GM11168 (cell line): ENCODE results near the gene UGT1A6.
"Not testable (repeated sequence)": the region's sequence is repeated elsewhere in the genome, so short reads cannot be mapped to it uniquely, and the experiment has no call there.

ENCODE experiments used
- in situ Hi-C: fragments of 300-500 bp; cut with MboI; formaldehyde crosslinking; loops from one replicate; pipeline ENCODE4 v1.12.0; 2022; ENCODE audit warnings: low sequenced_read_pairs; ENCODE audit not compliant: unreplicated experiment

Gene UGT1A6

DNA sequence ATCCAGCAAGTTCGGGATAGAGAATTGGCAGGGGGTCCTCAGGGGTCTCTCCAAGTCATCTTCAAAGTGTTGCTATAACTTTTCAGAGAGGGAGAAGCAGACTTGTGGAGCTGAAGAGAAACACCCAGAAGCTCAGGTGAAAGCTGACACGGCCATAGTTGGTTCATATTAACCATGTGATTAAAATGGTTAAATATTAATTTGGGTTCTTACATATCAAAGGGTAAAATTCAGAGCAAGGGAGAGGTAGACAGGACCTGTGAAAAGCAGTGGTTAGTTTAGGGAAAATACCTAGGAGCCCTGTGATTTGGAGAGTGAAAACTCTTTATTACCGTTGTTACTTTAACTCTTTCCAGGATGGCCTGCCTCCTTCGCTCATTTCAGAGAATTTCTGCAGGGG lies at the start of gene UGT1A6:
Gene UGT1A6 (plus strand): TSS at position 243 of the 400 bp plus-strand sequence. CDS start 115 bp downstream, at position 358.
- in situ Hi-C loops: no loop called here

DNA sequence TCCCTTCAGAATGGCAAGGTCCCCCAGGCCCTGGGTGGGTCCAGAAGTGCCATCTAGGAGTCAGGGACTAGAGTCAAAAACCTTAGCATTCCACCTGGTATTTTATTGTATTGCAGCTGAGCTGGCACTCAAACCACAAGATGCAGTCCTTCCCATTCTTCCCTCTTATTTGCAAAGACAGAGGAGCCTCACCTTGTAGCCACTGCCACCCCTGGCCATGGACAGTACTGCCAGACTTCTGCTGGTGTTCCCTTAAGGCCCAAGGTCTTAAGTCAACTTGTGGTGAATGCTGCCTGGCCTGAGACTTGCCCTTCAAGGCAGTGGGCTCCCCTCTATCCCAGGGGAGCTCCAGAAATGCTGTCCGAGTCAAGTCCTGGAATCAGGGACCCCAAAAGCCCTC lies 49.6 kb upstream of the UGT1A6 start:
- in situ Hi-C loops: no loop called here

DNA sequence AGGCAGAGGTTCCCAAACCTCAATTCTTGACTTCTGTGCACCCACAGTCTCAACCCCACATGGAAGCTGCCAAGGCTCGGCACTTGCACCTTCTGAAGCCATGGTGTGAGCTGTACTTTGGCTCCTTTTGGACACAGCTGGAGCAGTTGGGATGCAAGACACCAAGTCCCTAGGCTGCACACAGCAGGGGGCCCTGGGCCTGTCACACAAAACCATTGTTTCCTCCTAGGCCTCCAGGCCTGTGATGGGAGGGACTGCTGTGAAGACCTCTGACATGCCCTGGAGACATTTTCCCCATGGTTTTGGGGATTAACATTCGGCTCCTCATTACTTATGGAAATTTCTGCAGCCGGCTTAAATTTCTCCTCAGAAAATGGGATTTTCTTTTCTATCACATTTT lies 46.7 kb upstream of the UGT1A6 start:
- in situ Hi-C loops: not testable (repeated sequence)

DNA sequence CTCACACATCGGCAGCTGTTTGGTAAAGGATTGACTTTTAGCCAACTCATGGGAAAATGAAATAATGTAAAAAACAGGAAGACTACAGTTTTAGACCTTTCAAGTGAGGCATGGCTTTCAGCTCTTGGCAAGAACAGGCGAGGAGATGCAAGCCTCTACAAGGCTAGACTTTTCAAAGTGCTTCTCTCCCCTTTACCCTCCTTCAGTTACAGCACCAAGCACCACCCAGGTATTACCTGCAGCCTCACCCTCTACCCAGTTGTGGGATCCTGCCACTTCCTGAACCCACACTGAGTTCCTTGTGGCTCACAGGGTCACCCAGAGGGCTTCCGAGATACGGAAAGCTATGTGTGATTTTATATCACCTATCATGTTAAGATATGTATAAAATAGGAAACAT lies 41.7 kb upstream of the UGT1A6 start:
- in situ Hi-C loops: no loop called here

DNA sequence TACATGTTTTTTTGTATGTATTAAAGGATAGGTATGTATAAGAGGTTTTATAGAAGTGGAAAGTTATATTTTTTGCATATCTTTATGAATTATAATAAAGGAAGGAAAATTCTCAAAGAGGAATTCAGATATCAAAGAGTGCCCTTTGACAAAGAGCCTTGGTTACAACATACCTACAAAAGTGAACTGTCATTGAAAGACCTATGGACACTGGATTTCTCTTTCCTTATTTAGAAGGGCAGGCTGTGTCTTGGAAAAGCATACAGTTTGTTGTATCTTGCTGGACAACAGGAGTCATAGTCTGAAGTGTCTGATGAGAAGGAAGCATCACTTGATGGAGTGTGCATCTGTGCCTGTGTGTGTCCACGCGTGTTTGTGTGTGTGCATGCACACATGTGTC lies 41.3 kb upstream of the UGT1A6 start:
- in situ Hi-C loops: no loop called here

DNA sequence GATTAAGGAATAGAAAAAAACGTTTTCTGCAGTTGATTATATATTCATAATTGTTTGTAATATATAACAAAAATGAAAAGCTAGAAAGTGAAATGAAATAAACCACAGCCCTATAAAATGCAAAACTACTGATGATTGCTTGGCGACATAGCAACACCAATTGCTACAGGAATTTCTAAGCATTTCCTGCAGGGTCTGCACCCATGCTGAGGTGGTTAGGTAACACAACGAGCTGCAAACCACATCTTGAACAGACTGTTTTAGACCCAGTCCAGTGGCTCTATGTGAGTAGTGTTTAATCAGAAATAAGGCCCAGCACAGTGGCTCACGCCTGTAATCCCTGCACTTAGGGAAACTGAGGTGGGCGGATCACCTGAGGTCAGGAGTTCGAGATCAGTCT lies 38.2 kb upstream of the UGT1A6 start:
- in situ Hi-C loops: no loop called here

DNA sequence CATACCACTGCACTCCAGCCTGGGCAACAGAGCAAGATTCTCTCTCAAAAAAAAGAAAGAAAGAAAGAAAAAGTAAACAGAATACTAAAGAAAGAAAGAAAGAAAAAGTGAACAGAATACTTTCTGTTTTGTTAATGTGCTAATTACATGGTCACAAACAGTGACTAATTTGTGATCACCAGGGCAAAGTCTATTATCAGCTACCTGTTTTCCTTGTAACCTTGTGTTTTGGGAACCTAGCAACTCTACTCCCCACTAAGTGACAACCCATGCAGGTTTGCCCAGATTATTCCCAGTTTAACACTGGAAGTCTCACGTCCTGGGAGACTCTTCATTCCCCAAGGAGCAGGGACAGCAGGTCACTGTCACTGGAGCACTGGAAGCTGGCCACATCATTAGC lies 37.6 kb upstream of the UGT1A6 start:
- in situ Hi-C loops: no loop called here

DNA sequence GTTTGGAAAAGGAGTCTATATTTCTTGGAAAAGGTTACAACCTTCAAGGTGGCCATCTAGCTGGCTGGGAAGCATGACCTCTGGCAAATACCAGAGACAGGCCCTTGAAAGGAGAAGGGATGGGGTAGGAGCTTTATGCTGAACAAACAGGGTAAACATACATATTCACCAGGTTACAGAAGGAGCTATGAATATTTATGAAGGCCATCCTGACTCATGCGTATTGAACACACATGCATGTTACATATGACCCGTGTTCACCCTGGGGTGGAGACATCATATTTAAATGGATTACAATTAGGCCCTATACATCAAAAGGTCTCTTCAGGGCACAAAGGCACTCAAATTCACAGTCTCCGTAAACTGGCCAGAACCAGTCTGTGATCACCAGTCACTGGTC lies 36.7 kb upstream of the UGT1A6 start:
- in situ Hi-C loops: not testable (repeated sequence)

DNA sequence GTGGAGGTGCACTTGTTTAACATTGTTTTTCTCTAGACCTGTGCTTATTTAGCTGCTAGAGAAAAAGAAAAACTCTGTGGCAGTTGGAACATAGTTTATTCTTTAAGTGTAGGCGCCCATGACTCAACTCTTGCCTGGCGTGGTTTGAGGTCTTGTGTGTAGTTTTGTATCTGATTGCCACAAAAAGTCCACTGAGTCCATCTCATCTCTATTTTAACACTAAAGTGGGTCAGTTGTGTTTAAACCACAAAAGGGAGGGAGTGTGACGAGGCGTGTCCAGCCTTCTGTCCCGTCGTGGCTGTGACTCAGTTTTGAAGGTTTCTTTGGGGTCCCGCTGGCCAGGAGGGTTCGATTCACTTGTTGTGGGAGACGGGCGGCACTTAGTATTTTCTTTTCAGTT lies 36.2 kb upstream of the UGT1A6 start:
- in situ Hi-C loops: no loop called here

DNA sequence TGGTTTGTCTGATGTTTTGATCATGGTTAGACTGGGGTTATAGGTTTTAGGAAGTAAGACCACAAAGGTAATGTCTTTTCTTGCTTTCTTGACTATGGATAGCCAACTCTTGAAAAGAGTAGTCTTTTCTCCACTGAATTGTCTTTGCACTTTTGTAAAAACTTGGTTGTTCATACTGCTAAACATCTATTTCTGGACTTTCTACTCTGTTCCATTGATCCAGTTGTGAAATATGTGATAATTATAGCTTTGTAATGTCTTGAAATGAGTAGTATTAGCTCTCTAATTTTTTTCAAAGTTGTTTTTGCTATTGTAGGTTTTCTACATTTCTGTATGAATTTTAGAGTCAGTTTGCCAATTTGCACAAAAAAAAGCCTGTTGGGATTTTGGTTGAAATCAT lies 34.1 kb upstream of the UGT1A6 start:
- in situ Hi-C loops: no loop called here

DNA sequence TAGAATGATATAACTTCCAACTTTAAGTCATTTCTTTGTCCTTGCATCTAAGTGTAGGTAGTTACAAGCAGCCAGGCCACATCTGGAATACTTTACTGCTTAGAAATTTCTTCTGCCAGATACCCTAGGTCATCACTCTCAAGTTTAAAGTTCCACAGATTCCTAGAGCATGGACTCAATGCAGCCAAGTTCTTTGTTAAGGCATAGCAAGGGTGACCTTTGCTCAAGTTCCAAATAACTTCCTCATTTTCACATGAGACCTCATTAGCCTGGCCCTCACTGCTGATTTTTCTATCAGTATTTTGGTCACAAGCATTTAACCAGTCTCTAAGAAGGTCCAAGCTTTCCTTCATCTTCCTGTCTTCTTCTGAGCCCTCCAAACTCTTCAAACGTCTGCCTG lies 28.8 kb upstream of the UGT1A6 start:
- in situ Hi-C loops: no loop called here

DNA sequence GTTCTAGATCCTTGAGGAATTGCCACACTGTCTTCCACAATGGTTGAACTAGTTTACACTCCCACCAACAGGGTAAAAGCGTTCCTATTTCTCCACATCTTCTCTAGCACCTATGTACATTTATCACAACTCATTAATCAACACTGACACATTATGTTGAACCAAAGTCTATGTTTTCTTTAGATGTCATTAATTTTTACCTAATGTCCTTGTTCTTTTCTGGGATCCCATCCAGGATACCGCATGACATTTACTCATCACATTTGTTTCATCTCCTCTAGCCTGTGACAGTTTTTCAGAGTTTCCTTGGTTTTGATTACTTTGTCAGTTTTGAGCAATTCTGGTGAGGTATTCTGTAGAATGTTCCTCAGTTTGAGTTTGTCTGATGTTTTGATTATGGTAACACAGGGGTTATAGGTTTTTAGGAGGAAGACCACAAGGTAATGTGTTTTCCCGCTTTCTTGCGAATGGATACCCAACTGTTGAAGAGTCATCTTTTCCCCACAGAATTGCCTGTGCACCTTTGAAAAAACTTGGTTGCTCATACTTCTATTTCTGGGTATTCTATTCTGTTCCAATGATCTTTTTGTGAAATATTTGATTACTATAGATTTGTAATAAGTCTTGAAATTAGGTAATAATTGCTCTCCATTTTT lies 24.0 kb upstream of the UGT1A6 start:
- in situ Hi-C loops: no loop called here

DNA sequence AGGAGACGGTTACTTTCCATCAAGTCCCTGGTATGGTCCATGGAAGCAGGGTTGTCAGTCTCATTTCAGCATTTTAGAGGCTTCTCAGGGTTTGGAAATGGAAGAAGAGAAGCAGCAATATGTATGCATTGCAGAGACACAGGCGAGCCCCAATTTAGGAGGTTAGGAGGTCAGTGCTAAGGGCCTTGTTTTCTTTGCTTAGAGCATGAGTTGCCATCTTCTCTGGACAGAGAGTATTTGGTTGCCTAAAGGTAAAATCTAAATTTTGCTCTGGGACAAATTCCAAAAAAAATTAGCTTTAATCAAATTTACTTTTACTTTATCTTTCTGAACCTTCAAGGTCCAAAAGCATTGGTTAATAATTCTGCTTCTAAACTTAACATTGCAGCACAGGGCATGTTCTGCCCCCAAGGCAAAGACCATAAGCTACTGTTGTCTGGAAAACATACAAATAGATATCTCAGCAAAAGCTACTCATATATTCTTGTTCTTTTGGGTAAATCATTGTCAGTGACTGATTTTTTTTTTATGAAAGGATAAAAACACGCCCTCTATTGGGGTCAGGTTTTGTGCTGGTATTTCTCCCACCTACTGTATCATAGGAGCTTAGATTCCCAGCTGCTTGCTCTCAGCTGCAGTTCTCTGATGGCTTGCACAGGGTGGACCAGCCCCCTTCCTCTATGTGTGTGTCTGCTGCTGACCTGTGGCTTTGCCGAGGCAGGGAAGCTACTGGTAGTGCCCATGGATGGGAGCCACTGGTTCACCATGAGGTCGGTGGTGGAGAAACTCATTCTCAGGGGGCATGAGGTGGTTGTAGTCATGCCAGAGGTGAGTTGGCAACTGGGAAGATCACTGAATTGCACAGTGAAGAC lies 21.2 kb upstream of the UGT1A6 start, which contains the start of gene UGT1A9:
Gene UGT1A9 (plus strand): TSS at position 609 of the 872 bp plus-strand sequence. CDS start 37 bp downstream, at position 646.
- in situ Hi-C loops: no loop called here

DNA sequence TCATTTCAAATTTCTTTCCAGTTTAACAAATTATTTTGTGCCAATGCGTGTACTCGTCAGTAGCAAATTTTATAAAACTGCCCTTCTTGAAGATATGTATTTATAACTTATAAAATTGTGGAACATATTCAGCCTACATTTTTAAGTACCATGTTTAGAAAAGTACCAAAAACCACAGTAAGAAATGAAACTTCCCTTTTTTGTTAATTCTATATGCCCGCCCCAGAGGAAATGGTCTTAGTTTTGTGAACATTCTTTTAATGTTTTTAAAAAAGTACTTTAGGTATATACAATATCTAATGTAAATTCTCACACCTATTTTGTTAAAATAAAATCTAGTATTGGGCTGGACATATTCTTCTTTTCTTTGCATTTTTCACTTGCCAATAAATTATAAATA lies 19.8 kb upstream of the UGT1A6 start:
- in situ Hi-C loops: no loop called here

DNA sequence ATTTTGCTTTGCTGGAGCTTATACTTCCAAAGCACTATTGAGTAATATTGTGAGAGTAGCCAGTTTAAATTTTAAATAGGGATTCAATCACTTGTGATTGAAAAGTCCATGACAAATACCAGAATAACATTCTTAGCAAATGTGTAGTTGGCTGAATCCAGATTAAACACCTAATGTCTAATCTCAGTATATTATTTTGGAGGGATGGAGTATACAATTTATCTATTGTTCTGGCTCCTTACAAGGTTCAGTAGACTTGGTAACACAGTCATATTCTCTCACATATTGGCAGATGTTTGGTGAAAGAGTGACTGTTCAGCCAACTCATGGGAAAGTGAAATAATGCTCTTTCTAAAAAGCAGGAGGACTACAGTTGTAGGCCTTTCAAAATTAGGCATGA lies 18.8 kb upstream of the UGT1A6 start:
- in situ Hi-C loops: no loop called here

DNA sequence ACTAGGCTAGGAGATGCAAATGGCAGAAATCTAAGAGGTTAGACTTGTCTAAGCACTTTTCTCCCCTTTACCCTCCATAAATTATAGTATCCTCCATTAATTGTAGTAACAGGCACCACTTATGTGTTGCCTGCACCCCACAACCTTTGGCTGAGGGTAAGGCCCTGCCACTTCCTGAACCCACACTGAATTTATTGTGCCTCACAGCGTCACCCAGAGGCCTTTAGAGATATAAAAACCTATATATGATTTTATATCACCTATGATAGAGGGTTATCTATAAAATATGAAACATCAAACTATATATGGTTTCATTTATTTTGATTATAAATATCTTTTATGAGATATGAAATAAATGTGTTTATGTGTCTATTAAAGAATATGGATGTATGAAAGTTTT lies 18.4 kb upstream of the UGT1A6 start:
- in situ Hi-C loops: no loop called here

DNA sequence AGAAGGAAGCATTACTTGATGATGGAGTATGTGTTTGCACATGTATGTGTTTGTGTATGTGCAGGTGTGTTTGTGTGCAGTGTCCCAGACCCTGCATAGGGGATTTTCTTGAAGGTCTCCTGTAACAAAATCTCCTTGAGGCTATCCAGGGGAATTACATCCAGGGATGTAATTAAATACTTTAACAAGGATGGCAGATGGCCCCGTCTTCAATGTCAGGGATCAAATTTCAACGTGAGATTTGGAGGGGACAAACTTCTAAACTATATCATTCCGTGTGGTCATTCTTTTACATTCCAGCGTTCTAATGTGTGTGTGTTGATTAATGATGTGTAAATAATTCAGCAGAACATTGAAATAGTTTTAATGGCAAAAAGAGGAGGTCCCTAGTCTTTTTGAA lies 17.7 kb upstream of the UGT1A6 start:
- in situ Hi-C loops: no loop called here

DNA sequence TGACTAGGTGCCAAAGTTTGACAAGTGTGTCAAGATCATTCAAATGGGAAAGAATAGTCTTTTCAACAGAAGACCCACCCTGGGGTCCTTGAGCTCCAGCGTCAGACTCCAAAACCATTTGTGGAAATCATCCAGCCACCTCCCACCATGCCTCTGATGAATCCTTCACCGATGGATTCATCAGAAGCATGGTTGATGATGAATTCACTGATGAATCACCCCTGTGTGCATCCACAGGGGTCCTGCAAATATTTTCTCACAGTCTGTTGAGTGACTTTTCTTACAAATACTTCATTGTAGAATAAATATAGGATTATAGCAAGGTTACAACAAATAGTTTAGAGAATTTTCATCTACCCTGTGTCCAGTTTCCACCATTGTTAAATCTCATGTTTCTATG lies 16.6 kb upstream of the UGT1A6 start:
- in situ Hi-C loops: no loop called here

DNA sequence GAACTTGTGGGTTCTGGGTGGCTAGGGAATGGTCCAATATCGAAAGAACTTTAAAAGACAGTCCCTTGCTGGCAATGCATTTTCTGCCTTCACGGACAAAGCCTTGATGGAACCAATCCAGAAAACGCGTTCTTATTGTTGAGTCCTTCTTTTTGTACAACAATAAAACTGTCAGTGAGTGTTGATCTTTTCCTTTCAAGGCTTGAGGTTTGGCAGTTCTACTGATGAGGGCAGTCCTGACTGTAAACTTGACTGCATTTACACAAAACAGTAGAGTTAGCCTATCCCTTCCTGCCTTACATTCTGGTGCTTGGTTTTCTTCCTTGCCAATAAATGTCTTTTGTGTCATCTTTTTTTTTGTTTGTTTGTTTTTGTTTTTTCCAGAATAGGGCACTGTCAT lies 13.5 kb upstream of the UGT1A6 start:
- in situ Hi-C loops: no loop called here

DNA sequence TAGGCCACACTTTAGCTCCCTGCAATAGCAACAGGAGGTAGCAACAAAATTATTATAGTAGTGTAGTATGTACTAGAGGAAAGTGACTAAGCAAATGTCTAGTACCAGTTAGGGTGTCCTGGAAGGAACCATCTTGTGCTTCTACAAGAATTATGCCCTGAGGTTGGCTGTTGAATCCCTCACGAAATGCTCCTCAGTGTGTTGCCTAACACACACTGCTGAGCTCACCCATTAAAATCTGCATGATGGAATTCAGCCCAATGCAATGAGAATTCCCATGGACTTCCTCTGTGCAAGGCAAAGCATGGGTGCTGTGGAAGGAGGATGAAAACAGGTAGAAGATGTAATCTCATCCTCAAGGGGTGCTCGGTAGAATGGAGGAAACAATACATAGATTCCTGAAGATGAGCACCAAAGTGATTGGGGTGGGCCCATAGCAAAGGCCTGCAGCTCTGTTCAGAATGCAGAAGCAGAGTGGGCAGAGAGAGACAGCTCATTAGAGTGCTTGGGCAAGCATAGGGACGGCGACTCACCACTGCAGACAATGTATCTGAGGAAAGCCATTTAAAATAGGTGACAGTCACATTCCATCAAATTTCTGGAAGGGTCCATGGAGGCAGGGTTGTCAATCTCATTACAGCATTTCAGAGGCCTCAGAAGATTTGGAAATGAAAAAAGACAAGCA lies 12.2 kb upstream of the UGT1A6 start:
- in situ Hi-C loops: no loop called here

DNA sequence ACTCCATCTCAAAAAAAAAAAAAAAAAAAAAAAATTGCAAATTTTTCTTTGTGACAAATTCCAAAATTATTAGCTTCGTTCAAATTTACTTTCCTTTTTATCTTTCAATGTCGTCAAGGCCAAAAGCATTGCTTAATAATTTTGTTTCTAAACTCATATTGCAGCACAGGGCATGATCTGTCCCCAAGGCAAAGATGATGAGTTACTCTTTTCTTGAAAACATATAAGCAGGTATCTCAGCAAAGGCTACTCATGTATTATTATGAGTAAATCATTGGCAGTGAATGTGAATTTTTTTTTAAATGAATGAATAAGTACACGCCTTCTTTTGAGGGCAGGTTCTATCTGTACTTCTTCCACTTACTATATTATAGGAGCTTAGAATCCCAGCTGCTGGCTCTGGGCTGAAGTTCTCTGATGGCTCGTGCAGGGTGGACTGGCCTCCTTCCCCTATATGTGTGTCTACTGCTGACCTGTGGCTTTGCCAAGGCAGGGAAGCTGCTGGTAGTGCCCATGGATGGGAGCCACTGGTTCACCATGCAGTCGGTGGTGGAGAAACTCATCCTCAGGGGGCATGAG lies 11.1 kb upstream of the UGT1A6 start, which contains the start of gene UGT1A7:
Gene UGT1A7 (plus strand): TSS at position 381 of the 579 bp plus-strand sequence. CDS start 37 bp downstream, at position 418.
- in situ Hi-C loops: no loop called here
